HUES64 (cell line): ENCODE data around the gene OXCT2.
A peak's percentile ranks its signal among the peaks of the same experiment; 100 is the strongest.

ENCODE experiments used
- H3K27ac ChIP-seq: 2 replicates; pipeline ENCODE4 v1.7.0; 2013; ENCODE audit warnings: low read depth, low read length, inconsistent platforms
- H3K27me3 ChIP-seq: 2 replicates; pipeline ENCODE4 v1.6.1; 2013; ENCODE audit warnings: mild to moderate bottlenecking, low read length; ENCODE audit not compliant: insufficient read depth
- H3K36me3 ChIP-seq: 2 replicates; pipeline ENCODE4 v1.6.1; 2013; ENCODE audit warnings: mild to moderate bottlenecking, low read length; ENCODE audit not compliant: insufficient read depth
- H3K4me1 ChIP-seq: 2 replicates; pipeline ENCODE4 v1.6.1; 2013; ENCODE audit warnings: mild to moderate bottlenecking, low read length, moderate library complexity; ENCODE audit not compliant: insufficient read depth
- H3K4me3 ChIP-seq: 2 replicates; pipeline ENCODE4 v1.5.1; 2013; ENCODE audit warnings: mild to moderate bottlenecking, low read length, moderate library complexity
- H3K9ac ChIP-seq: 2 replicates; pipeline ENCODE4 v1.6.1; 2013; ENCODE audit warnings: mild to moderate bottlenecking, low read depth, low read length
- H3K9me3 ChIP-seq: 2 replicates; pipeline ENCODE4 v1.6.1; 2013; ENCODE audit warnings: low read depth, low read length; ENCODE audit not compliant: insufficient read depth
- WGBS: fragments of 150-250, 120-280 bp; methylation state at CpG from one replicate; pipeline ENCODE4 v1.1.7; 2013; ENCODE audit warnings: missing lambda C conversion rate; 5-methylcytosine and 5-hydroxymethylcytosine counted together

The OXCT2 gene

DNA sequence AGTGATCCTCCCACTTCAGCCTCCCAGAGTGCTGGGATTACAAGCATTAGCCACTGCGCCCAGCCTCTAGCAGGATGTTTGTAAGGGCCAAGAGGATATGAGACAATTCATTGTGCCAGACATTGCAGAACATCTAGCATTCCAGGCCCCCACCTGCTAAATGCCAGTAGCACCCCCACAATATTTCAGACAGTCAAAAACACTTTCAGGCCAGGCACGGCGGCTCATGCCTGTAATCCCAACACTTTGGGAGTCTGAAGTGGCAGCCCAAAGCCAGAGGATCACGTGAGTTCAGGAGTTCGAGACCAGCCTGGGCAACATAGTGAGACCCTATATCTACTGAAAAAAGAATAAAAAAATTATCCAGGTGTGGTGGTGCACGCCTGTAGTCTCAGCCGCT is 19.6 kb downstream of the OXCT2 start:
- Histone ChIP-seq H3K27me3 (no peaks in the 10 kb centered on the region), H3K4me1 (no peaks in the 10 kb centered on the region), H3K9me3 (no peaks in the 10 kb centered on the region), H3K9ac (no peak overlapping the region), H3K4me3 (no peak overlapping the region), H3K27ac (no peak overlapping the region), H3K36me3 (peaks cover 88% of the 10 kb centered on the region)
- 97% methylated on average over 7 of the region's 7 CpGs for WGBS

DNA sequence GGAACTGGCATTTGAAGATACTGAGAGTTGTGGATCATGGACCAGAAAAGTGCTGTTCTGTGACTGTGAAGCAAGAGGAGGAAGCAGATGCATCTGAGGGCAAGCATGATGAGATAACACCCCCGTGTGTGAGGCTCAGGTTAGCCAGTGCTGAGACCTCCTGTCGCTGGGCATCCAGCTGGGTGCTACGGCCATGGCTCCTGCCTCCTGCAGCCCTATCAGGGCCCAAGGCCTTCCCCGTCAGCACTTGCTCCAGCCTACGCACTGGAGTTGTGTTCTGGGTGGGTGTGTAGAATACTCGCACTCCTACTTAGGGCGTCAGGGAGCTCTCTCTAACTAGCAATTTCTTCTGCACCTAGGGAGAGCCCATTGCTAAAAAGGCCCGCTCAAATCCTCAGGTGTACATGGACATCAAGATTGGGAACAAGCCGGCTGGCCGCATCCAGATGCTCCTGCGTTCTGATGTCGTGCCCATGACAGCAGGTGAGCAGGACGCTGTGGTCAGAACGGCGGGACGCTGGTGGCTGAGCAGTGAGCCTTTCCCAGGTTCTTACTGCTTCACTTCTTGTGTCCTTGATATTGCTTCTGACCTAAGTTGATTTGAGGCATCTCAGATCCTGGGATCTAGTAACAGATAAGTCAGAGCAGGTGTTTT is 26.0 kb downstream of the OXCT2 start:
- H3K4me1 ChIP-seq = no peaks in the 10 kb centered on the region
- H3K4me3 ChIP-seq = no peak overlapping the region
- no peaks in the 10 kb centered on the region for H3K27me3 ChIP-seq
- WGBS = 96% methylated on average over 16 of the region's 16 CpGs
- H3K9me3 ChIP-seq = no peaks in the 10 kb centered on the region
- no peak overlapping the region for H3K9ac ChIP-seq
- peaks cover 95% of the 10 kb centered on the region for H3K36me3 ChIP-seq
- no peak overlapping the region for H3K27ac ChIP-seq

DNA sequence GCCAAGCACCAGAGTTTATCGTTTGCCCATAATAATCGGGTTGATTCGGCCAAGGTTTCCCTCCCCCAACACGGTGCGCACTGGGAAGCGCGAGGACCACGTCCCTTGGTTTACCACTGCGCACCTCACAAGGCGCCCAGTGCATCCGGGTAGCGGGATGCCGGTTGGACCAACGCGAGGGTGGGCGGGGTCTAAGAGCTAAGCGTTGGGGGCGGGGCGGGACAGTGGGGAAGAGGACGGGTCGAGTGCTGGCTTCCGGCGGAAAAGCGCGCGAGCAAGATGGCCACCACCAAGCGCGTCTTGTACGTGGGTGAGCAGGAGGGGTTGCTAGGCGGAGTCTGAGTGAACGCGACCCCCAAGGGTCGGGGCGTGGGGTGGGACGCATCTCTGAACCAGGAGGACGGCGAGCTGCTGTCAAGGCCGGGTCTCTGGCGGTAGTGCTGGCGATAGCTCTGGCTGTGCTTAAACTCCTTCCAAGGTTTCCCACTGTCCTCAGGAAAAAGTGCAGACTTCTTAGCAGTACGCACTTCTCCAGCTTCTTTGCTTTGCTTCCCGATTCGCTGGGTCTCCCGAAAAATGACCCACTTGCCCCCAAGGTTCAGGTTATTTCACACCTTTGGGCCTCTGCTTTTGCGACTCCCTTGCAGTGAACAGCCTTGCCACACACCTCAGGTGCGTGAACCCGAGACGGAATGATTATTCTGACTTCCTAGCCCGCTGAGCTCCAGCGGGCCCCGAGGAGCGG is 32.4 kb downstream of the OXCT2 start, which contains the start of gene PPIE:
TSS of gene PPIE (plus strand) at position 261 of the 745 bp plus-strand sequence. CDS start at position 280, 19 bp downstream.
- Histone ChIP-seq H3K27ac (no peak within 1 kb of the TSS; the same call in 1 of the 2 replicates), H3K9me3 (no peaks in the 10 kb centered on the region), H3K4me1 (no peaks in the 10 kb centered on the region; the same call in 1 of the 2 replicates), H3K36me3 (peaks cover 37% of the 10 kb centered on the region), H3K4me3 (peak within 1 kb of the TSS; percentile 96), H3K27me3 (peaks cover 42% of the 10 kb centered on the region), H3K9ac (peak within 1 kb of the TSS; percentile 90)
- WGBS = 1% methylated on average over 52 of the region's 52 CpGs

DNA sequence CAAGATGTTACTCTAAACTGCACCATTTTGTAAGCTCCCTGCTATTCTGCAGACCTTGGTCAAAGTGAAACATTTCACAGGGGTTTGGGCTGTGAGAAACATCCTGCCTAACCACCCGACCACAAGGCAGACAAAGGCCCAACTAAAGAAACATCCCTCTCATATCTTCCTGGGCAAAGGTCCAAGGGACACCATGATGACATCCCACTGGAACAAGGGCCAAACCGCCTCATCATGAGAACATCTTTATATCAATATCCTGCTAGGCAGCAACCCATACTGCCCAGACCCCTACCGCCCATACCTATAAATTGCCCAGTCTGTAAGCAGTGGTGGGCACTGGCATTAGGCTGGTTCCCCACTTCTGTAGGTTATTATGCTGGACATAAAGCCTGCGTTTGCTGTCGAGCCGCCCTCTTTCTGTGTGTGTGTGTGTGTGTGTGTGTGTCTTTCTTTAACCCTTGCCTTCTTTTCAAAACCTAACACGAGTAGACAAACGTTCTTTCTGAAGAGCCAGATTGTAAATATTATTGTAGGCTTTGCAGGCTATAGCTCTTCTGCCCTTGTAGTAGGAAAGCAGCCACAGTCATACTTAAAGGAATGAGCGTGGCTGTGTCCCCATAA is 33.5 kb downstream of the OXCT2 start:
- Histone ChIP-seq H3K9me3 (no peaks in the 10 kb centered on the region), H3K27ac (no peak overlapping the region), H3K4me3 (no peak overlapping the region), H3K4me1 (no peaks in the 10 kb centered on the region; the same call in 1 of the 2 replicates), H3K27me3 (peaks cover 53% of the 10 kb centered on the region), H3K9ac (no peak overlapping the region), H3K36me3 (peaks cover 25% of the 10 kb centered on the region)
- WGBS = 94% methylated on average over 9 of the region's 9 CpGs

DNA sequence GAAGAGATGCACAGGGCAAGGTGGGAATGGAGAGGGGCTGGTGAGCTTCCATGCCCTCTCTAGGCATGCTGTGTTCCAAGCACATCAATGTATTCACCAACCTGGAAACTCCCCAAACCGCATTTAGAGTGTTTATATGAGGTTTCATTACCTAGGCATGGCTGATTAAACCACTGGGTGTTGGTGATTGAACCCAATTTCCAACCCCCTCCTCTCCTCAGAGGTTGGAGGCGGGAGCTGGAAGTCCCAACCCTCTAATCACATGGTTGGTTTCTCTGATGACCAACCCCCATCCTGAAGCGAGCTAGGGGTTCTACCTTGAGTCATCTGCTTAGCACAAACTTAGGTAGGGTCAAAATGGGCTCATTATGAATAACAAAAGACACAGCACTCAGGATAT is 35.4 kb downstream of the OXCT2 start:
- Histone ChIP-seq H3K9me3 (no peaks in the 10 kb centered on the region), H3K27ac (no peak overlapping the region), H3K27me3 (peaks cover 72% of the 10 kb centered on the region), H3K36me3 (peaks cover 6% of the 10 kb centered on the region), H3K4me3 (no peak overlapping the region), H3K4me1 (no peaks in the 10 kb centered on the region; the same call in 1 of the 2 replicates), H3K9ac (no peak overlapping the region)
- 49% methylated on average over 2 of the region's 3 CpGs for WGBS

DNA sequence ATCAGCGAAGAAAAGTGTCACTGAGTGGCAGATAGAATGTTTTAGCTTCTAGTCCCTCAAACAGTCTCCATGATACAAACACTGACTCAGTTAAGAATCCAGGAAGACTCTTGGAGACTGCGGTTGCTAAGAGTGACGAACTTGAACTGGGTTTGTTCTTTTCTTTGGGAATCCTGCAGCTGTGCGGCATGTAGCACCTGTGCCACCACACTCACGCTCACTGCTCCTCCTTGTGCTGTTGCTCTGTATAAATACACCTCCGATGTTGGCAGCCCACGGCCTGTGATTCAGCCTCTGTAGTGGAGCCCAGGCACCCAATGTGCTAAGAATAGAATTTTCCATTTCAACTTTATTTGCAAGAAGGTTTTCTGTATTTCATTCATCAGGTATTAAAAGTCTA is 38.0 kb downstream of the OXCT2 start:
- H3K9ac ChIP-seq = no peak overlapping the region

DNA sequence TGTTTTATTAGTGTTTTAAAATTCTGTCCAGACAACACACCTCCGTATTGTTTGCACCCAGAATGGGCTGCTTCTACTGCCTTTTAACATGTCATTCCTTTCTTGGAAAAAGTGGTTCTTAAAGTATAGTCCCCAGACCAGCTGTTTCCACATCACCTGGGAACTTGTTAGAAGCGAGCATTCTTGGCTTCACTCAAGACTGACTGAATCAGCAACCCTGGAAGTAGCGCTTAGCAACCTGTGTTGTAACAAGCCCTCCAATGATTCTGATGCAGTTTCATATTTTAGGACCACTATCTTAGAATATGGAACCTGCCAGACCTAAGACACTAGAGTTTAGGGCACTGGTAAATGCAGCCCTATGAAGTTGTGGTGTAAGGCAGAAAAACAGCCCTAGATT is 38.4 kb downstream of the OXCT2 start:
- Histone ChIP-seq H3K9me3 (no peaks in the 10 kb centered on the region), H3K36me3 (no peaks in the 10 kb centered on the region), H3K27me3 (peaks cover 98% of the 10 kb centered on the region), H3K4me1 (no peaks in the 10 kb centered on the region), H3K4me3 (no peak overlapping the region), H3K27ac (no peak overlapping the region), H3K9ac (no peak overlapping the region)
- WGBS = 71% methylated on average over 3 of the region's 3 CpGs

More for the DNA sequence above, 38.0 kb downstream of the OXCT2 start:
- H3K4me1 ChIP-seq = no peaks in the 10 kb centered on the region
- H3K4me3 ChIP-seq = no peak overlapping the region
- WGBS = 74% methylated on average over 7 of the region's 7 CpGs
- peaks cover 97% of the 10 kb centered on the region for H3K27me3 ChIP-seq
- no peaks in the 10 kb centered on the region for H3K36me3 ChIP-seq
- H3K27ac ChIP-seq = no peak overlapping the region
- no peaks in the 10 kb centered on the region for H3K9me3 ChIP-seq

DNA sequence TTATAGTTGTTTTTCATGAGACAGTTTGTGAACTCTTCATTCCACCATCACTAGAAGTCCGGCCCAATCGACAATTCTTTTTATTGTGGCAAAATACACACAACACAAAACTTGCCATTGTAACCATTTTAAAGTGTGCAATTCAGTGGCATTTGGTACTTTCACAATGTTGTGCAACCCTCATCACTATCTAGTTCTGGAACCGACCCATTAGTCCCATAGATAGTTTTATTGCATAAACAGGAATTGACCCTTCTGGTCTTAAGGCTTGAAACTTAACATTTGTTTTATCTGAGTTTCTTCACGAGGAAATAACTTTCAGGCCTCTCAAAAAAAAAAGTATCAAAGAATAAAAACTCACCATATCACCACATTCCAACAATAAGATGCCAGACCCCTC is 41.3 kb downstream of the OXCT2 start:
- WGBS = 61% methylated on average over 3 of the region's 4 CpGs
- Histone ChIP-seq H3K9ac (no peak overlapping the region), H3K4me1 (no peaks in the 10 kb centered on the region), H3K27ac (no peak overlapping the region), H3K9me3 (no peaks in the 10 kb centered on the region), H3K27me3 (peaks cover 99% of the 10 kb centered on the region), H3K36me3 (no peaks in the 10 kb centered on the region), H3K4me3 (no peak overlapping the region)

DNA sequence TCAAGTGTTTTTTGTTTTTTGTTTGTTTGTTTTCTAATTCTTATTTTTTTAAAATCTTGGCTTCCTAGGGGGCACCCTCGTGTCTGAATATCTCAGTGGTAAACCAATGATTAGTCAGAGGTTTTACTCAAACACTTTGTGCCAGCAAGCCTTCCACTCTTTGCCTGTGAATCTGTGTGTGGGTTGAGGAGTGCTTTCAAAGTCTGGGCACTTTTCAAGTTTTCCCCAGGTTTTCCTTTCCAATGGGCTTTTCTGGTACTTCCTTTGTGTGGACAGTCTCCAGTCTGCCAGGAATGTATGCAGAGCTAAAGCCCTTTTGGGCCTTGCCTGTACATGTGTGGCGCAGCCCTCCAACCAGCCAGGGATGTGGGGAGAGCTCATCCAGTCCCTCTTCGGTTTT is 42.1 kb downstream of the OXCT2 start:
- Histone ChIP-seq H3K9me3 (no peaks in the 10 kb centered on the region), H3K9ac (no peak overlapping the region), H3K27ac (no peak overlapping the region), H3K36me3 (no peaks in the 10 kb centered on the region), H3K4me3 (no peak overlapping the region), H3K4me1 (no peaks in the 10 kb centered on the region), H3K27me3 (peaks cover 99% of the 10 kb centered on the region)
- 67% methylated on average over 3 of the region's 3 CpGs for WGBS

DNA sequence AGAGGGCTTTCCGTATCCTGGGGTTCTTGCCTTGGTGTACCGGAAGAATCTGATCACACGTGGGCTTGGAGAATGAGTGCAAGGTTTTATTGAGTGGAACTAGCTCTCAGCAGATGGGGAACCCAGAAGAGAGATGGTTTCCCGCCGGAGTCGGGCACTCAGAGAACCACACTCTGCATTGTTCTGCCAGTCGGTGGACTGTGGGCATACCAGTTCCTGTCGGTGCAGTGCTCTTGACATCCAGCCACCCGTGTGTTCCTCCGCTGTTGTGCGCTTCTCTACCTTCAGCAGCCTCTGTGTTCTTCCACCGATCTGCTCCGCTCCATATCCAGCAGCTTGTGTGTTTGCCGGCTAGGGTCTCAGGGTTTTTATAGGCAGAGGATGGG is 43.2 kb downstream of the OXCT2 start:
- Histone ChIP-seq H3K27ac (no peak overlapping the region), H3K9ac (no peak overlapping the region), H3K4me1 (no peaks in the 10 kb centered on the region), H3K36me3 (no peaks in the 10 kb centered on the region), H3K4me3 (no peak overlapping the region), H3K9me3 (no peaks in the 10 kb centered on the region), H3K27me3 (peaks cover 98% of the 10 kb centered on the region)
- 69% methylated on average over 14 of the region's 14 CpGs for WGBS

DNA sequence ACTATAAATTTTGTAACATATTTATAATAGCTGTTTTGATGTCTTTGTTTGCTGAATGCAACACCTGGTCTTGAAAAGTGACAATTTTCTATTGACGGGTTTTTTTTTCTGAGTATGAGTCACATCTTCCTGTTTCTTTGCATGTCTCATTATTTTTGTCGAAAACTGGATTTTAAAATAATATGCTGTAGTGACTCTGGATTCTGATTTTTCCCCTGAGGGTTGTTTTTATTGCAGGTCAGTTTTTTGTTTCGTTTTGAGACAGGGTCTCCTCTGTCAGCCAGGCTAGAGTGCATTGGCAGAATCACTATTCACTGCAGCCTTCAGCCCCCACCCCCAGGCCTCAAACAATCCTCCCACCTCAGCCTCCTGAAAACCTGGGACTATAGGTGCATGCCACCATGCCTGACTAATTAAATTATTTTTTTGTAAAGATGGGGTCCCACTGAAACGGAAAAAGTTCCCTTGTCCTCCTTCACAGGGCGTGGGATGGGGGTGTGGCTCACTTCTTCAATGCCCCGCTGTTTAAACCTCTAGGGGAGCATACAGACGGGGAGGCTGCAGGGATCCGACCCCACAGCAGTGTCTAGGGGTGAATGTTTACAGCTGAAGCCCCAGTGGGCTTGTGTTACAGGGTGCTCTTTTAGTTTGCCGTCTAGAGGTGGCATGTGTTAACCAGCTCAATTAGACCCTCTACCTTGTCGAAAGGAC is 43.8 kb downstream of the OXCT2 start:
- Histone ChIP-seq H3K27me3 (peaks cover 97% of the 10 kb centered on the region), H3K9ac (no peak overlapping the region), H3K27ac (no peak overlapping the region), H3K36me3 (no peaks in the 10 kb centered on the region), H3K9me3 (no peaks in the 10 kb centered on the region), H3K4me1 (no peaks in the 10 kb centered on the region), H3K4me3 (no peak overlapping the region)
- WGBS = 52% methylated on average over 10 of the region's 10 CpGs
